Stimulated activated CD4-positive, alpha-beta T cell treated with anti-CD3 and anti-CD28 coated beads, TNF-alpha, amount 100 ng/mL, for 1 hour (primary cell): Measurements from ENCODE around the gene PAQR5.

Experiments
- DNase-seq, 3 donors: peaks; one replicate each; pipeline ENCODE4 v3.0.0-alpha.2; 2020; ENCODE audit warnings: low read depth in 3 of 3, low spot score in 1 of 3

PAQR5 gene

DNA sequence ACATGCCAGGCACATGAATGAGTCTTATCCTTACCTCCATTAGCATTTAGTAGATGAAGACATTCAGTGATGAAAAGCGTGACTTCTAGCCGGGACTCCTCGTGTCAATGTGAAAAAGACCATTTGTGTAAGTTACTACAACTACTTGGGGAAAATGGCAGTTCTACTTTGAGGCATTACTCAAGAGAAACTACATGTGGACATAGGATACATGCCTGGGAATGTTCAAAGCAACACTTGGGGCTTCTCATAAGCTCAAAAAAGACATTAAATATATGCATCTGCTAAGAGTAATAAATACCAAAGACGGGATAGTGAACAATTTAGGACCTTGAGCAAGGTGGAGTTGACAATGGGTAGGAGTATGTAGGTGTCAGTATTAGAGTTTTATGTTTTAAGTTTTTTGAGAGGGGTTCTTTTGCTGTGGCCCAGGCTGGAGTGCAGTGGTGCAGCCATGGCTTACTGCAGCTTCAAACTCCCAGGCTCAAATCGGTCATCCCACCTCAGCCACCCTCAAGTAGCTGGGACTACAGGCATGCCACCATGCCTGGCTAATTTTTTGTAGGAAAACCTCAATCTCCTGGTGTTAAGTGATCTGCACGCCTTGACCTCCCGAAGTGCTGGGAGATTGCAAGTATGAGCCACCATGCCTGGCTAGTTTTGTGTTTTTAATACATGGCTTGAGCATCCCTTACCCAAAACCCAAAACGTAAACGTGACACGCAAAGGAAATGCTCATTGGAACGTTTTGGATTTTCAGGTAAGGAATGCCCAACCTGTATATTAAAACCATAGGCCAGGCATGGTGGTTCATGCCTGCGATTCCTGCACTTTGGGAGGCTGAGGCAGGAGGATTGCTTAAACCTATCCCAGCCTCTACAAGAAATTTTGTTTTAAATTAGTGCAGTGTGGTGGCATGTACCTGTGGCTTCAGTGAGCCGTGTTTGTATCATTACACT, 157.8 kb downstream of the PAQR5 start:
- DNase-seq = no peak
